Effector CD4-positive, alpha-beta T cell (primary cell): ENCODE data around the gene SATB1.

Experiments
- DNase-seq: peaks from one replicate; pipeline ENCODE4 v3.0.0-alpha.2; 2020

The SATB1 gene

DNA sequence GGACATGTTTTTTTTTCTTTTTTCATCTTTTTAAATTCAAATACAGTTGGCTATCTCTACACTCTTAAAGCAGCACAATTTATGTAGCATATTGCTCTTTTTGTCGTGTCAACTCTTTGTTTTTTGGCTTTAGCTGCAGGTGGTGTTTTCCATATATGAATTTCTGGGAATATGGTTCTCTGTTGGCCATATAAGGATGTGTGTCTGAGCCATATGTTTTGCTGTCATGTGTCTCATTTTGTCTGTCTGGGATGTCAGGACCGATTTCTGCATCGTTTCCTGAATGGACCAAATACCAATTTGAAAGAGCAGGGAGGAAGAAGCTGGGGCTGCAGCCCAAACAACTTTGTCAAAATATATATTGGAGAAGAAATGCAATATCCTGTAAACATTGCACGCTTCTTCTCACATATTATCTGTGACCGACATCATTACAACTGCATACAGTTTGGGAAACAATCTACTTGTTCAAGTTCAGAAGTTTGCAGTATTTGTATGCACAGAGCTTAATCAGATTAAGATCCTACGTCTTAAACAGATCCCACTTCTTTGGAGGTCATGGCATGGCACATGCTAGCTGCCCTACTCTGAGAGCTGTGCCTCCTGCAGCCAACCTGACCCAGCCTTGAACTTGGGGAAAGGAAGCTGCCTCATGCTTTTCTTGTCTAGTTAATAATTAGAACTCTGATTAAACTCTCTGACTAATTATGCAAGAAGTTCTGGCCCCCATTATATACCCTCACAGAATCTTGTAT is 4.0 kb upstream of the SATB1 start:
- no peak for DNase-seq

DNA sequence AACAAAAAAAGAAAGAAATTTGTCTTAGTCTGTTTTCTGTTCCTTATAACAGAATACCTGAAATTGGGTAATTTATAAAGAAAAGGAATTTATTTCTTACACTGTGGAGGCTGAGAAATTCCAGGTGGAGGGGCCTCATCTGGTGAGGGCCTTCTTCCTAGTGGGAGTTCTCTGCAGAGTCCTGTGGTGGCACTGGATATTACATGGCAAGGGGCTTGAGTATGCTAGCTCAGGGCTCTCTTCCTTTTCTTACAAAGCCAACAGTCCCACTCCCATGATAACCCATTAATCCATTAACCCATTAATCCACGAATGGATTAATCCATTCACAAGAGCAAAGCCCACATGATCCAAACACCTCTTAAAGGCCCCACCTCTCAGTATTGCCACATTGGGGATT is 2.9 kb upstream of the SATB1 start:
- DNase-seq = no peak

DNA sequence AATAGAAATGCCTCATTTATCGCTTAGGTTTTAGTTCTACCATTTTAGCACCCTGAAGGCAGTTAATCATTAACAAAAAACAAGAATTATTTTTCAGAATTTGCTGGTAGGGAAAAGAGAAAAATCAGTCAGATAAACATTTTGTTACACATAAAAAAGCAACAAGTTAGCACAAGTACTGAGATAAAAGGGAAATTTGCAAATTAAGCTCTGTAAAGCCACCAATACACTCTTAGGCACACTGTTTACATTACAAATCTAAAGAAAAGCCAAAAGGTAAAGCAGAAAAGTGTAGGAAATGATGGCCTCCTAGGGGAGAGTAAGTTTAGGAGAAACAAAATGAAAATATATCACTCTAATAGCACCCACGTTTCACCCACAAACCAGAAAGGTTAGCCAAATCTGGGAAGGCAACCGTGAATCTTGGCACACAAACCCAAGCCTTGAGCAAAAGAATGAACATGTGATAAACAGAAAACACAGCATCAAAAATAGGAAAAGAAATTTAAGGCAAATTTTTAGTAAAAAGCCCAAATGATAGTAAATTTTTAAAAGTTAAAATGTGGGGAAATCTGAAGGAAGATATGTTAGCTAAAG is 1.6 kb upstream of the SATB1 start:
- DNase-seq = no peak

DNA sequence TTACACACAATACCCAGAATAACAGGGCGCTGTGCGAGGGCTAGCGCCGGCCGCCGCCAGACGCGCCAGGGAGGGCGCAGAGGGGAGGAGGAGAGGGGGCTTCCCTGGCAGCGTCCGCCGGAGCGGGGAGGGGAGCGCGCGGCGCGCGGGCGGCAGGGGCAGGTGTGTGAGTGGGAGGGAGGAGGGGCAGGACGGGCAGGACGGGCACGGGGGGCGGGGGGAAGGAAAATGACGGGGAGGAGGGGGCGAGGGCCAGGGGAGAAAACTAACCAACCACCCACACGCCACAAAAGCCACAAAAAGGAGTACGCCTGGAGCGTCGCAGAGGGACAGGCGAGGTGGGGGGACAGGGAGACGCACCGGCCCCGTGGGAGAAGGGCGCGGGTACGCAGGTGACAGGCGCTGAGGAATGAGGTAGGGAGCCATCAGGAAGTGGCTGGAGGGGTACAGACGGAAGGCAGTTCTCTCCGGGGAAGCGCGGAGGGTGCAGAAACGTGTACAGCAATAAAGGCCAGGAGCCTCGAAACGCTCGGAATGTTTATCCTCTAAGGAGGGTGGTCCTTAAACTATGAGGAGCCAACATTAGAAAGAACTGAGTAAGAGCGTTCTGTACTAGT is 610 bp upstream of the SATB1 start:
- DNase-seq = peak; percentile 53

DNA sequence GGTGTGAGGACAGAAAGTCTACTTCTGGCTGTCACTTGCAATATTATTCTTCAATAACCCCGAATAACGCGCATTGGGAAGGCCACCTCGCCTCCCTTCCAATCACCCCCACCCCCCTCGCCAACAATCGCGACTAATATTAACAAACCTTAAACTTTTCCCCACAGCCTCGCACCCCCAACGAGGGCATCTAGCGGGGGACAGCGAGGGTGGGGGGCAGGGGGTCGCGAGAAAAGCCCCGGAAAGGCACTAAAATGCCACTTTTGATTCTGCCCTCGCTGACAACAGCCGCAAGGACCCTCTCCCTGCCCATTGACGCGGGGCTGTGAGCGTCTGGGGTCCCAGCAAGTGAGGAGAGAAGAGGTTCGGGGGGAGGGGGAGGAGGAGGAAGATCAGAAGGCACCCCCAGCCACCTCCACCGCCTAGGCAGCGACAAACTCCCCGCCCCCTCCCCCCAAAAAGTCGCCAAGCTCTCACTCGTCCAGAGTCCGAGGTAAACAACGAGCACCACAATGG is 868 bp downstream of the SATB1 start:
- DNase-seq = peak; percentile 7

DNA sequence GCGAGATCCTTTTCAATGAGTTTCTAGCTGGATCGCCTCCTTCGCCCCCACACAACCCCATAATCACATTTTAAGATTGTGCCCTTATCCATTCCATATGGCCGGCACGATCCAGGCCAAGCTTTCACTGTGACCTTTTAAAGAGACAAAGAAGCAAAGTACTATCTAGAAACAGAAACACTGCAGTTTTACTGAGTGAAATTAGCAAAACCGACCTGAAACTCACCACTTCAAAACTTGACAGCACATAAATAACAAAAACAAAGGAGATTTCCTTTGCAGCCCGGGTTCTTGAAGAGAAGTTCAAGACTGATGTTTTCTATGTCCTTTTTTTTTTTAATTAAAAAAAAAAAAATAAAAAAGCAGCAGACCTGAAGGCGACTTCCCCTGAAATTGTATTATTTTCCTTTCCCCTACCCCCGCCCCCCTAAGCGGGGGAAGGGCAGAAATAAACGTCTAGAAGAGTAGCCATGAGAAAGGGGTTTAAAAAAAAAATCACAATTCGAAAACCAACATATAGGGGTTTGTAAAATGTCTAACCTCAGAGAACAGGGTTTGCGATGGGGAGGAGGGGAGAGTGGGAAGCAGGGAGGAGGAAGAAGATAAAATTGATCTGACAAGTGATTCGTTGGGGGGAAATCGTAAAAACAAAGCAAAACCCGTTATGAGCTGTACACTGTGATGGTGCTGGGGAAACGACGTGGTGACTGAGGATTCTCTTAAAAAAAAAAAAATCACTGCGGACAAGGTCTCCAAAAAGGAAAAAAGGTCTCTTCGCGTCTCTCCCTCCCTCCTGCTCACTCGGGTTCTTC is 1.5 kb downstream of the SATB1 start:
- DNase-seq = no peak

DNA sequence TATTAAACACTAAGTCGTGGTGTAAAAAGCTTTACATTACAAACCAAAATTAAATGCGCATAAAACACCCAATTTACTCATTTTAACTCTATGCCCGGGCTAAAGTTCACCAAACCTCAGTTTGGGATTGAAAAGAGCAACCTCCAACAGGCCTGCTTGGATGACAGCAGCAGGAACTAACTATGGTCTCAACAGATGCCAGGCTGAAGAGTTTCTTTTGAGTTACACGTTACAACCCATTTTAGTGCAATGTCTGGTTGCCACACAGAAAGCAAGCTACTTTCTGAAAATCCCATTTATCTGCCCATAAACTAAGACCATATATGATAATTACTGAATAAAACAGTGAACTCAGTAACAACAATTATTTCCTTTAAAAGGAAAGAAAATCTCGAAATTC is 2.2 kb downstream of the SATB1 start:
- no peak for DNase-seq

DNA sequence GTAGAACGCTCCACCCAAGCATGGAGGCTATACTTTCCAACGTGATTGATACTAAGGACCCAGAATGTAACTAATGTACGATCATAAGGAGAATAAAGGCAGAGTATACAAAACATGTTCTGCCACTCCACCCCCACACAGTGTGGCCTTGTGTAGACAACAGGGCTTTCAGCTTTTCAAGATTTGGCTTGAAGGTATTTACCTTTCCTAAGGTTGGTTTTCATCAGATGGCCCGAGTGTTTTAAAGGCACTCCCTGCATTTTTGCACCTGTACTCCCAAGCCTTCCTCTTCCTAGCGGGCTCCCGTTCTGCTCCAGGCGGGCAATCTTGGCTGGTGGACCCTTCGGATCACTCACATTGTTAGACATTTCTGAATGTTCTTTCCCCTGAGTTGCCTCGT is 4.6 kb downstream of the SATB1 start:
- DNase-seq = no peak

DNA sequence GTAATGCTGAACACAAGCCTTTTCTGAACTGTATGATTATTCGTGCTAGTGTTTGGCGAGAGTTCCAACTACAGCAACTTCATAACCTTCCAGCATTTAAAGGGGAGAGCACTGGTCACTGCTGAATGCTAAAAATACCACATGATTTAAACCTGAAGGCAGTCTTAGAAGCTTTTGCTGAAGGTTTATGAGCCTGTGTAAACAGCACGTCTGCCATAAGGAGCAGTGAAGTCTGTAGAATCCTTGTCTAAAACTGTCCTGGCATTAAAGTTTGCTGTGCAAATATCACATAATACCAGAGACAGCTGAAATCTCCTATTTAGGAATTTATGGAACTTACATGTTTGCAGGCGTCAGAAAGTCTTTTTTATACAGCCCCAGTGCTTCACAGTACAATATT is 5.9 kb downstream of the SATB1 start:
- no peak for DNase-seq

DNA sequence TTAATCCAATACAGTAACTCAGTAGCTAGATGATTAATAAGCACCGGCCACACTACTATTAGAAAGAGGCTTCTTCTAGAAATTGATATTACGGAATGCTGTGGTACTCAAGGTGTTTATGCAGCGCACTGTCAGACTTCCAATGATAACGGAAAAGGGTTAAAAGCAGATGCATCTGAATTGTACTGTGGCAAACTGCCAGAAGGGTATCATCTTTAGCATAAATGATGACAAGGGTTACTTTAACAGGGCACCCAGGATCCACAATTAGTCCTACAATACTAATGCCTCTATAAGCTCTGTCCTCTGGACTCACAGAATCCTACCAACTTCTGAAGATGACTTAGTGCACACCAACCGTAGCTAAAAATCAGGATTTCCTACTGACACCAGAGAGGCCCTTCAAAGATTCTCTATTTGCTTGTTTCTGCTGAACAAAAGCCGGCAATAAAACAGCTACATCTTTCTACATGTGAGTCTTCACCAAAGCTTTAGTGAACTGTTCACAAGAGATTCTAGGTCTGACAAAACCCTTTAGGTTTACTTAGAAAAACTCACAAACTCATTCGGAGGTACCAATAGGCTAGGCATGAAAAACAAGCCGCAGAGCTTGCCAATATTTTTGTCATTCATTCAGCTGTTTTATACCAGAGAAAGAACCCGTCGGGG is 7.1 kb downstream of the SATB1 start:
- no peak for DNase-seq

DNA sequence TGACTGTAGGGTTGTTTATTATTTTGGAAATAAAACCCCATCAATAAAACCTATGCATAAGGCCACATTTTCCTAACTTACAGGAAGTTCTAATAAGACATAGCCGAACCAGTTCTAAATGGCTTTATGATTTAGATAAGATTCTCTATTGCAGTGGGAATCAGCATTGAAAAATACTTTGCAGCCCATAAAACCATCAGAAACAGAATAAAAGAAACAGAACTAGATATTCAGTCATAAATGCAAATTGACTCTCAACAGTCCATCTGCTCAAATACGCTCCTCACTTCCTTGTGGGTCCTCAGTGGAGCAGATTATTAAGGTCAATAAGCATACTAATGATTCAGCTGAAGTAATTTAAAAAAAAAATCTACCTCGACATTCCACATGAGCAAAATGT is 8.8 kb downstream of the SATB1 start:
- DNase-seq = no peak

DNA sequence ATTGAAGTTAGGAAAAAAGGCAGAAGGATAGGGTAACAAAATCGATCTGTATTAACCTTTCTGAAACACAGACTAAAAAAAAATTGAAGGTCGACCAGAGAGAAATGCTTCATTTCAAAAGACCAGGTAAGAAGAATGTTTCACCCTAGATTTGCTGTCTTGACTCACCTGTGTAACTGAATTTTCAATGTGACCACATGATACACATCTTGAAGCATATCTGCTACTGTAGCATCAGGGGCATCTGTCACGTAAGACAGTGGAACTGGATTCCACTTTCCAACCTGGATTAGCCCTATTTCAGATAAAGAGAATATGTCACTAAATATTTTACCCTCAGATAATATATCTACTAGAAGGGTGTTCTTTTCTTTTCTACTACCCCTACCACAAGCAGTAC is 9.3 kb downstream of the SATB1 start:
- DNase-seq = no peak

DNA sequence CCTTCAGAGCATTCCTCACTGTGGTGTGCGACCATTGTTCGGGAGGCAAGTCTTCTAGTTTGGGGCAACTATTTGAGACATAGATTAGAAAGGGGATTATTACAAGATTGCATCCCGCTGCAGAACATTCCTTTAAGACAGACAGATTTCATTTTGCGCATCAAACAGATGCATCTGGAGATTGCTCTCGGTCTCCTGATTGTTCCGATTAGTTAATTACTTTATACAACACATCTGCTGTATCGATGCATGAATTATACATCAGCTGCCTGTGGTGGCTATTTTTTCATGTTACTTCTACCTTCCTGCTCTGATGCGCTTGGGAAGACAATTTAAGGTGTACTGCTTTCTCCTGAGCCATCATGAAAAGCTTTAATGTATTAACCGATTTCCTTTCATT is 10.0 kb downstream of the SATB1 start:
- DNase-seq = no peak

DNA sequence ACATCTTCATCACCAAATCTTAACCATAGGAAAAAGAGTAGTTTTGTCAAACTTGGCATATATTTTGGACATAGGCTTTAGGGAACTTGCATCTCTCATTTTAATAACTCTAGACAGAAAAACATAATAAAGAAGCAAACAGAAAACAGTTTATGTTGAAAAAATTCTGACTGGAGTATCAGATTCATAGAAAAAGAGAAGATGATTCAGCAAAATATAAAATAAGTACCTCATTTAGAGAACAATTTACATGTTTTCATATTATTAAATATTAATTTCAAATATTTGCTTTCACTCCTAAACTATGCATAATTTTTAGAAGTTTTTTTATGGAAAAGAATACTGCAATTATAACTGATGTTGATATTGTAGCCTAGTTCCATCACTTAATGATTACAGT is 12.5 kb downstream of the SATB1 start:
- DNase-seq = no peak

DNA sequence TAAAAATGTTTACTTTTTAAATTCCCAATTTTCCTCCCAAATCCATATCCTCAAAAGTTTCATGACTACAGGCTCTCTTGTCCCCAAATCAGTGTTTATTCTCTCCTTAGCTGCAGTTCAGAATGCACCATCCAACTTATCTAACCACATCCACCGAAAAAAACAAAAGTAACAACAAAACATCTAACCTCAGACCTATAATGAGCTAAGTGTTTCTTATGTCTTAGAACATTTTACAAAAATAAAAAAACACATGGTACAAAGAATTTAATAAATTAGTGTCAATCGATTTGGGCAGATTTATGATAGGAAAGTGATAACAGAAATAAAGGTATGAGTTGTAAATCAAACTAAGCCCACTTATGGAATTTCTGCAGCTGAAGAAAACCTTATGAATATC is 13.6 kb downstream of the SATB1 start:
- DNase-seq = no peak

DNA sequence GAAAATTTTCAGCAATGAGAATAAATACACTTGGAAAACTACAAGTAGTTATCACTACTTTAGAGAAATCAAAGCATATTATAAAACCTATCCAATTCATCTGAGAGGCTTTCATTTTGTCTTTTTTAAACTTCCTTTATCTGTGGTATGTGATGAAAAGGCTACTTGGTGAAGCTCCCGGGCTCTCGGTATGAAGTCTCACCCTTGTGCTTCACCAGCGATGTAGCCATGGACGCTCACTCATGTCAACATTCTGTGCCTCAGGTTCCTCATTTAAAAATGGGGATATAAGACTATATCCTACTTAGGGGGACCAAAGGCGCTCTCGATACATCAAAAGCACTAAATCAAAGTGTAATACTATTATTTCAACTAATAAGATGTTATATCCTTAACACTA is 14.9 kb downstream of the SATB1 start:
- no peak for DNase-seq

DNA sequence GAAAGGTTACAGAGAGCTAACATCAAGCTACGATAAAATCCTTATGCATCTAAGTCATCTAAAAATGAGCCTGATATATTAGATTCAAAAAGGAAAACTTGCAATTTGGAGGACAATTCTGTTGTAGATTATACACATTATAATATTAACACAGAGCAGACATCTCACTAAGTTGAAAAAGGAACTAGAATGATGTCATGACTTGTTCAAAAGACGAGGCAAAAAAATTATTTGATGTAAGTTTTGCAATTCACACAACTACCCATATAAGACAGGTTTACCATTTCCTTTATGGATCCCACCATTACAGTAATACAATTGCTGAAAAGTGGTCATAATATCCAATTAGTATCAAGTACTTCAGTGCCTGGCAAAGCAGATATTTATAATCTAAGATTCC is 15.9 kb downstream of the SATB1 start:
- no peak for DNase-seq

DNA sequence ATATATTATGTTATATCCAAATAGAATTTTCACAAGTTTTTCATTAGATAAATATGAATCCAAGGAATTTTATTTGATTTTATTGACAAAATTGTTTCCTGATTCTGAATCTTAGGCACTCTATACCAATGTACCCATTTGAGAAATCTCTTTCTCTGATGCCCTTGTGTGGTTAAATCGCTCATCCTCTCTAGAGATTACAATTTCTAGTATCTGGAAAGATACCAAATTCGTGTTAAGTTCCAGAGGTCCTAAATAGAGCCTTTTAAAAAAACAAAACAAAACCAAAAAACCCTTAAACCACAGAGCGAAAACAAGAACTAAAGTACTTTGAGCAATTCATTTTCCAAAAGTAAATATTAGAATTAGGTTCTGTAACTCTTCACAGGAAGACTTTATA is 20.0 kb downstream of the SATB1 start:
- no peak for DNase-seq

DNA sequence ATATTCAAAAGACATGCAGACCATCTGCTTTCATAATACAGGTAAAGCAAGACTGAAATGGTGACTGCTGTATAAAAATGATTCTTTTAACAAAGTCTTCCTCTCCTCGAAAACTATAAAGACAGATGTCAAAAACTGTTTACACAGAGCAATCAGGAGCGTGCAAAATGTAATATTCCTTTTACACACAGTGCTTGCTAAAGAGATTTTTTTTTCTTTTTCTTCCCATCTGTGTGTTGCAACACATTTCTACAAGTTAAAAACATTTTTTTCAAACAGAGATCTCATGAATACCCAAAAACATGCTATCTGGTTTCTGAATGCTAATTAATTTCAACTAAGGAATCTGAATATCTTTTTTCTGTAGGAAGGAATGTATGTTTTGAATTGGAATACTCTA is 22.1 kb downstream of the SATB1 start:
- DNase-seq = no peak

DNA sequence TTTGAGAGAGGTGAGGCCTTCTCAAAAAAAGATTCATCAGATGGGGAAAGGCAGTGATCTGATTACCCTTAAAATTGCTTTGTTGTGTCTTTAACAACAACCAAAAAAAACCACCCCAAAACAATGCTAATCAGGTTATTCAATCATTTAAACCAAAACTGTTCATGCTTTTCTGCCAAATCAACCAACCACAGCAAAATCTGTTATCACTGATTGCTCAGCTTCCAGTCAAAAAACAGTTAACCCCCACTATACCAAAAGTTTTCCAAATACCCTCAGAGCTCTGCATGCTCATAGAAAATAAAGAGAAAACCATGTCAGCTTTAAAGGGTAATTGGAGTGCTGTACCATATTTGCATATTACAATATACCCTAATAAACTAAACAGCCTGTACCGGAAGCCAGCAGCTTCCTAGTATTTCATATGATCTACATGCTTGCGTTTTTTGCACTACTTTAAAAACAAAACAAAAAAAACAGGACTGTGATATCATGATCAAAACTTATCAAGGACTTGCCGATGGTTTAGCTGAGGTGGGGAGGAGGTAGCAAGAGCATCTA is 22.8 kb downstream of the SATB1 start:
- no peak for DNase-seq

DNA sequence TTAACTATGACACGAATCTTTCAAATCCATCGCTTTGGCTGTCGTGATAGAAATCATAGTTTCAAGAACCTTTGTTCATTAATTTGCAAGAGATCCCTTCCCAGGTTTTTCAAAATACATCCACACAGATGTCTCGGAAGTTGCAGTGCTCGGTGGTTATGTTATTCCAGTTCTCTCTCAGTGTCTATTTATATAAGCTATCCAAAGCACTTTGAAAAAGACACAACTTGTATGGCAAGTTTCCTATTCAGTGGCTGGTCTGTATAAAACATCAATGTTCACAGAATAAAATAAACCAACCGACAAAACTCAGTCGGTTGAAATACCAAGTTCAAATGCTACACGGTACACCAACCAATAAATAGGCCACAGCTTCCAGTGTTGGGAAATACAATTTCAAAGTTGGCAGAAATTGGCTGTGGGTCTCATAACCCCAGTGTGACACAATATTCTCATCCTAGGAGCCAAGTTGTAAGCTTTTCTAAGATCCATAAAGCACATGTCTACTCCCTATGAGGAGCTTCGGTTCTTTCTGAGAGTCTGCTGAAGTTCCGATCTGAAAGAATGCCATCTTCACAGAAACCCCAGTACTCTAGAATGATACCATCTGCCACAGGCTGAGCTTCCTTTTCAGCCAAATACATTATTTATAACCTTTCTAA is 23.7 kb downstream of the SATB1 start:
- DNase-seq = no peak

DNA sequence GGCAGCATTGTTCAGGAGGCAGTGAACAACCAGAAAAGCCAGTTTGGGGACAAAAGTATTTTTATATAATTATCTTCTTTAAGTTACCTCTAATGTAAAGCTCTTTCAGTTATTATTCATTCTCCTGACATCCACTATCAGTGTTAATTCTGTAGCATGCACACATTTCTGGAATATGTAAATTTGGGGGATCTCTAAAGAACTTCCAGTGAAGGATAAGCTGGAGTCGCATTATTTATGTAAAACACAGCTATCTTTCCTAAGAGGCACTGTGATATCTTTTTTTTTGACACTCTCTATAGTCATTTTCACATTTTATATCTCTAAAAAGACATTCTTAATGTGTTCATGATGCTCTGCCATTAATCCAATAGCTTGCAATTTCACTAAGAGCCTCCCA is 26.7 kb downstream of the SATB1 start:
- DNase-seq = no peak
